ENCODE data around the gene VDAC2.

GRCh38 chr10:75226095-75226494, 15.5 kb downstream of the VDAC2 start:
- TF ChIP-seq POLR2A (IDR thresholded peaks at IDR 0.05) (no peak), CTCF (IDR thresholded peaks at IDR 0.05 in 4 of 5, conservative IDR thresholded peaks at IDR 0.05 in 1 of 5) (no peak)
